ENCODE data around the gene CDH4.

Gene CDH4

GRCh38 chr20:61684136-61684535, 432.1 kb downstream of the CDH4 start:
- DNase-seq = no peak

DNA sequence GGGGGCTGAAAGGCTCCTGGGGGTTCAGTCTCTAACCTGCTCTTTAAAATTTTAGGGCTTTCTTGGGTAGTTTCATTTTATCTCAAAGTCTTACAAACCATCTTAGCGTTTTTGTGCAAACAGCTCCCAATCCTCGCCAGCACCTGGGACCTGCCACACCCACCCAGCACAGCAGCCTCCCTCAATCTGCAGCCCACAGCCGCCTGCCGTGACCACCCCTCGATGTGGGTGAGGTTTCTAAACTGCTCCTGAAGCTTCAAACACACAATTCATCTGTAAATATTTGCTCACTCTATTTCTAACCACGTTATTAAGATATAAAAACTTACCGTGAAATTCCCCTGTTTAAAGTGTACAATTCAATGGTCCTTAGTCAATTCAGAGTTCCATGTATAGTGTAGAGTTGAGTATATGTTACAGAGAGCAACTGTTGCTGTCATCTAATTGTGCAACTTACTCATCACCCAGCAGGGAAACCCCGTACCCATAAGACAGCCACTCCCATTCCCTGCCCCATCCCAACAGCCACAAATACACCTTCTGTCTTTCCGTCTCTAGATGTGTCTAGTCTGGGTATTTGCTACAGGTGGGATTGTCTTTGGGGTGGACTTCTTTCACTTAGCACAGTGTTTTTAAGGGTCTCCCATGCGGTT, 432.6 kb downstream of the CDH4 start:
- peak; percentile 16 for DNase-seq

GRCh38 chr20:61685462-61685861, 433.4 kb downstream of the CDH4 start:
- no peak for DNase-seq

- no peak for DNase-seq
These were observed 434.2 kb downstream of the CDH4 start for GRCh38 chr20:61686051-61686936.

GRCh38 chr20:61688411-61688810, 436.4 kb downstream of the CDH4 start:
- DNase-seq = no peak

DNA sequence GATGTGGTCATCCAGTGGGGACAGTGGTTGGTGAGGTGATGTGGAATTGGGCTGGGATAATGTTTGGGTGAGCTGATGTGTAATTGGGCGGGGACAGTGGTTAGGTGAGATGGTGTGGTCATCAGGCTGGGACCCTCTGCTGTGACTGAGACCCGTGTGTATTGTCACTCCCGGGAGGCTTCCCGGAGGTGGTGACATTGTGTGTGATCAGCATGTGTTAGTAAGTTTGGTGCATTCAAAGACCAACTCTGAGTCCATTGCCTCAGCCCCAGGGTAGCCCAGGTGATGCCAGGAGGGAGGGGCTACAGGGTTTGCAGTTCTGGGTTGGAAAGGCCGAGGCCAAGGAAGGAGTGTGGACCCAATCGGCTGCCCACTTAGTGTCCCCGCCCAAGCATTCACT, 438.1 kb downstream of the CDH4 start:
- no peak for DNase-seq

- no peak for DNase-seq
These were observed 439.2 kb downstream of the CDH4 start for GRCh38 chr20:61690993-61691838.

DNA sequence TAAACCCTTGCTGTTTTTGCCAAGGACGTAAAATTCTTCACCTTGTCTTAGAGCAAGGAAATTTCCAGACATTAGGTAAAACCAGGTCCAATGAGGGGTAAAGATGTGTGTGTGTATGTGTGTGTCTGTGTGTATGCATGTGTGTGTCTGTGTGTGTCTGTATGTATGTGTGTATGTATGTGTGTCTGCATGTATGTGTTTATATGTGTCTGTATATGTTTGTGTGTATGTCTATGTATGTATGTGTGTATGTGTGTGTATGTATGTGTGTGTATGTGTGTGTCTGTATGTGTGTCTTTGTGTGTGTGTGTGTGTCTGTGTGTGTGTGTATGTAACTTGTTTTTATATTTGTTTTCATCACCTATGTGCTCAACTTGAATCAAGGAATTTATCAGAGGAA, 439.9 kb downstream of the CDH4 start:
- no peak for DNase-seq

GRCh38 chr20:61692479-61692878, 440.4 kb downstream of the CDH4 start:
- no peak for DNase-seq

GRCh38 chr20:61693055-61693600, 441.1 kb downstream of the CDH4 start:
- no peak for DNase-seq

GRCh38 chr20:61694682-61695081, 442.6 kb downstream of the CDH4 start:
- no peak for DNase-seq

DNA sequence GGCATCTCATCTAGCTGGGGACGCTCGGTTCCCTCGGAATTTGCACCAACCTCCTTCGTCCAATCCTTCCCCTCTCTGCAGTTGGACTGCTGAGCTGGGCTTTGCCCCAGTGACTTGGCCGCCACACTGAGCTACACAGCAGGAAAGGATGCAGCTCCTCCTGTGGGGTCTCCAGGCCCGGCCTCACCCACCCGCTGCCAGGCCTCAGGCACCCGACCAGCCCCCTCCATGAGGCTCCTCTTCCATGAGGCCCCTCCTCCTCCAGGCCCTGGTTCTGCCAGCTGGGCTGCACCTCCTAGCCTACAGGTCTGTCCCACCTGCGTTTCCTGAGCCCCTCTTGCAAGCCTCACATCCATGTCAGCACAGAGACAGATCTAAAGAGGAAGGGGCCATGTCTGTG, 443.7 kb downstream of the CDH4 start:
- DNase-seq = no peak

DNA sequence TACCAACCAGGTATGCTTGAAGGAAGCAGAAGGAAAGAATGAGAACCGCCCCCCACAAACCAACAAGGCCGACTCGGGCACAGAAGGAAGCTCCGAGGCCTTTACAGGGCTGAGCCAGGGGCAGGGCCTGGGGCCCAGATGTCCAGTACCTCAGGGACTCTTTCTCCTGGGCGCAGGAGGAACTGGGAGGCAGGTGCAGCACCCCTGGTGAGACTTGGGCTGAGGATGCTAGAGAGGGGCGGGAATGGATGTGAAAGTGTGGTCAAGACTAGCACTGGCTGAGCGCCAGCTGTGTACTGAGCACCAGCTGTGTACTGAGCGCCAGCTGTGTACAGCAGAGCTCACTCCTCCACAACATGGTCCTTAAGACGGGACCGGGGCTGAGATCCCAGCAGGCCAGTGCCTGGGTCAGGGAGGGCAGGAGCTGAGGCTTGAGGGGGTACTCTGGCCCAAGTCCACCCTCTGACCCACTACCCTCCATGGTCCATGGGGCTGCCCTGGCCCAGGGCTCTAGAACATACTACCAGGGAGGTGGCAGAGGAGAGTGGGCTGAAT, 444.2 kb downstream of the CDH4 start:
- DNase-seq = no peak

DNA sequence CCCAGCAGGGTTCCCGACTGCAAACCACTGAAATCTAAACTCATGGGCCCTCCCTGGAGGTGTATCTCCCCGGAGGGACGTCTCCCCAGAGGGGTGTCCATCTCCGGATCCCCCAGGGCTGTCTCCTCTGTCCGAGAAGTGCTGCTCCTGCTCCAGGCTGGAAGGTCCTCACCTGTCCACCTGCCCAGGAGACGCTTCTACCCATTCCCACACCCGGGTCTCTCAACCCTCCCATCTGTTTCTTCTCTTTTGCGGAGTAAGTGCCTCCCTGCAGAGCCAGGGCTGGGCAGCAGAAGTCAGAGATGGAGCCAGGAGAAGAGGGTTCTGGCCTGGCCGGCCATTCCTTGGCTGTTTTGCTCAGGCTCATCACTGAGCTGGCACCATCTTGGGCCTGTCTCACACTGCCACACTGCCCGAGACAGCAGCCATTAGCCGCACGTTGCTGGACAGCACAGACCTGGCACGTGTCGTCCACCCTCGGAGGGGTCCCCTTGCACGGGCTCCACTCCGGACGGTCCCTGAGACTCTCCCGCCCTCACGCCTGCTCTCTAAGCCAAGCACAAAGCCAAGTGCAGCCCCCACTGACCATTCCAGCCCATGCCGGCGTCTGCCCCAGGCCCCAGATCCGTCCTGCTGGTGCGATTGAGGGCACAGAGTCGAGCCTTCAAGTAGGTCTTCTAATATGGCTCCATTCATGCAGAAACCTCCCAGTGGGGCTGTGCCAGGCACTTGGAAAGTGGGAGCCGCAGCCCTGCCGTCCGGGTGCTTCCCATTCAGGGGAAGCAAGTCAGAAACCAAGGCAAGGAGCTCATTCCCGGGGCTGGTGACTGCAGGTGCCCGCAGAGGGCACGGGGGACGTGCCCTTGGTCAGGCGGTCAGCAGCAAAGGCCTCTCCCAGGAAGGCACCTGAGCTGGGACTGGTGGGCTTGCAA, 445.9 kb downstream of the CDH4 start:
- no peak for DNase-seq

DNA sequence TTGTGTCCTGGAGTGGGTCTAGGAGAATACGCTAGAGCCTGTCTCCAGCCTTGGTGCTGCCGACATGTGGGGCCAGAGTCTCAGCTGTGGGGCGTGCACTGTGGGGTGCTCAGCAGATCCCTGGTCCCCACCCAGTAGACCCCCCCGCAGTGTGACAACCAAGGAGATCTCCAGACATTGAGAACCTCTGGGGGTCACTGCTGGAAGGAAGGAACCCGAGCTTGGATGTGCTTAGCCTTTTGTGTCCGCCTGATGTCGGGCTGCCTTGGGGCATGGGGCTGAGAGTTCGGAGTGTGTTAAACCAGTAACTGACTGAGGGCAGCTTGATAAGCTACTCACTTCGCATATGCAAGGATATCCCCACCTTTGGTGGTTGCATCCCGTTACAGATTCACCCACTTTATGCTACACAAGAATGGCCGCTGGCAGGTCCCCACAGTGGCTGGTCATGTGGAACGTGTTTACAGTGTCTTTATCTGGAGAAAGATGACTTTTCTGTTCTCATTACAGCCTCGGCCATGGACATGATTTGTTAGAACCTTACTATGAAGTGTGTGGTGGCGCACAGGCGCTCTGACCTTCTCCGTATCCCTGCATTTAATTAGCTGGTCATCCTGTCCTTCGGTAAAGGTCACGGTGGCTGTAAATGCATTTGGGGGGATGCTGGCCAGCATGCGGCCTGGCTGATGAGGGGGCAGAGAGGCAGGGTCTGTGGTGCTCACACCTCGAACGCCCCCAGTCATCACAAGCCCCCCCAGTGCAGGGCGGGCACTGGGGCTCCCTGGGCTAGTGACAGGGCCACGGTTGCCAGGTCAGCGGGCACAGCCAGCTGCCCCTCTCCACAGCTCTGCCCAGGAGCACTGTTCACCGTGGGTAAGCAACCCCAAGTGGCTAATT, 446.8 kb downstream of the CDH4 start:
- no peak for DNase-seq

- no peak for DNase-seq
These were observed 447.7 kb downstream of the CDH4 start for GRCh38 chr20:61699495-61700374.

DNA sequence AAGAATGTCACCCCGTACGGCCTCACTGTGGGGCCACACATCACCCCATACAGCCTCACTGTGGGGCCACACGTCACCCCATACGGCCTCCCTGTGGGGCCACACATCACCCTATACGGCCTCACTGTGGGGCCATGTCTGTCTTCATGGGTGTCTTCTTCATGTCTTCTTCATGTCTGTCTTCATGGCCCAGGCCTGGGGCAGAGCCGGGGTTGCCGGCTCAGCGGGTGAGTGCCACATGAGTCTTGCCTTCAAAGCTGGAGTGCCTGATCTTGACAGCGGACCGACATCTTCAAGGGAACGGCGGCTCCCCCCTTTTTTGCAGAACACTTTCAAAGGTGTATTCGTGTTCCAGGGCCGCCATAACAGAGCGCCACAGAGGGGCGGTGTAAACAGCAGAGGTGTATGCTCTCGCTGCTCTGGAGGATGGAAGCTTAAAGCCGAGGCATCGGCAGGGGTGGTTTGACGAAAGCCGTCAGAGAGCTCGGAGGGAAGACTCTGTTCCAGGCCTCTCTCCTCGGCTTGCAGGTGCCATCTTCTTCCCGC, 448.6 kb downstream of the CDH4 start:
- DNase-seq = no peak

- no peak for DNase-seq
These were observed 449.3 kb downstream of the CDH4 start for GRCh38 chr20:61701401-61701800.

DNA sequence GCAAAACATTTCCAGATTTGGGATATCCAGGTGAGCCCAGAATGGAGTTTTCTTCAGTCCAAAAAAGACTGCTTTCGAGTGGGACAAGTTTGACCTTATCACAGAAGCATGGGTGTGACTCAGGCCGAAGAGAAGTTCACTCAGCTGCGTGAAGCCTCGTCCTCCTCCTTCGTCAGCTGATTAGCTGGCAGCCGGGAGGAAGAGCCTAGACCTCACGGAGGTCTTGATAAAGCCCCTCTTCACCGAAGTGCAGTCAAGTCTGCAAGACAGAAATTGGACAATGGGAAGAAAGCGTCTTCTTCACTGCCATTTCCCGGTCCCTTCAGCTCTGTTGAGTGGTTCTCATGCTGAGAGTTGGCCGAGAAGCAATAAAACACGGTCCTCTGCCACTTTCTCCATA, 449.7 kb downstream of the CDH4 start:
- no peak for DNase-seq

Measured in NCI-H748 treated with DMSO at 0.1 percent for 48 hours (cell line).